Measurements from ENCODE around the gene WNK4.

GRCh38 chr17:42797067-42798007 is 16.9 kb downstream of the WNK4 start:
- TF ChIP-seq OSR1 (CRISPR knock-in tag; IDR thresholded peaks at IDR 0.05): no peak
- no peak for TF ChIP-seq RARB (CRISPR knock-in tag; IDR thresholded peaks at IDR 0.05)
- TF ChIP-seq CREB5 (CRISPR knock-in tag; IDR thresholded peaks at IDR 0.05; ENCODE audit: low read depth): no peak
- TF ChIP-seq ZNF565 (CRISPR knock-in tag; conservative IDR thresholded peaks at IDR 0.05; ENCODE audit: low read depth): no peak
- no peak for TF ChIP-seq ZC3H10 (CRISPR knock-in tag; IDR thresholded peaks at IDR 0.05)
